Dermis microvascular lymphatic vessel endothelial cell (primary cell): ENCODE results near the gene ARL2. TPM values are rescaled to one million over a fixed set of nuclear protein-coding genes. Genes with fewer than 3 reads are reported as not detected.

Experiments used
- total RNA-seq: library from RNA; depleted of rRNA; stranded (reverse); fragments of >200 nt; gene quantifications from 2 replicates; pipeline ENCODE4 v1.2.1, GENCODE V29; 2014

Gene ARL2
- total RNA-seq, 1 donor from 2014 or later = 107 TPM

Other genes starting within 250 kb of the ARL2 start
- gene SF1, start 235.6 kb upstream of the ARL2 start, total RNA-seq = 44.4 and 76.6 TPM in 2 replicates
- gene MAP4K2, start 210.9 kb upstream of the ARL2 start, total RNA-seq = 34.4 and 50.7 TPM in 2 replicates
- 10.8 and 21.1 TPM in 2 replicates for gene MEN1, start 203.6 kb upstream of the ARL2 start, total RNA-seq
- gene CDC42BPG, start 169.5 kb upstream of the ARL2 start, total RNA-seq = 0.13 and 0.38 TPM in 2 replicates
- gene EHD1, start 135.5 kb upstream of the ARL2 start, total RNA-seq = 30.3 and 39.2 TPM in 2 replicates
- 7.2 and 13.5 TPM in 2 replicates for gene ATG2A, start 97.0 kb upstream of the ARL2 start, total RNA-seq
- gene PPP2R5B, start 89.5 kb upstream of the ARL2 start, total RNA-seq = 6.0 and 11.1 TPM in 2 replicates
- gene GPHA2, start 78.3 kb upstream of the ARL2 start, total RNA-seq = not detected in 2 replicates
- gene MAJIN, start 42.1 kb upstream of the ARL2 start, total RNA-seq = not detected in 2 replicates
- 0.39 and 0.63 TPM in 2 replicates for gene BATF2, start 17.2 kb upstream of the ARL2 start, total RNA-seq
- 7.7 and 10.1 TPM in 2 replicates for gene SNX15, start 13.3 kb downstream of the ARL2 start, total RNA-seq
- 7.6 and 8.5 TPM in 2 replicates for gene SAC3D1, start 27.1 kb downstream of the ARL2 start, total RNA-seq
- gene NAALADL1, start 44.4 kb downstream of the ARL2 start, total RNA-seq = 15.1 and 16.6 TPM in 2 replicates
- 3.9 and 7.6 TPM in 2 replicates for gene CDCA5, start 69.9 kb downstream of the ARL2 start, total RNA-seq
- 20.7 and 24.7 TPM in 2 replicates for gene ZFPL1, start 70.1 kb downstream of the ARL2 start, total RNA-seq
- 186 and 271 TPM in 2 replicates for gene VPS51, start 82.1 kb downstream of the ARL2 start, total RNA-seq
- 14.6 and 14.8 TPM in 2 replicates for gene TM7SF2, start 97.7 kb downstream of the ARL2 start, total RNA-seq
- gene ZNHIT2, start 103.5 kb downstream of the ARL2 start, total RNA-seq = 6.3 and 7.7 TPM in 2 replicates
- gene FAU, start 108.0 kb downstream of the ARL2 start, total RNA-seq = 211 and 383 TPM in 2 replicates
- 42.0 and 50.6 TPM in 2 replicates for gene MRPL49, start 108.2 kb downstream of the ARL2 start, total RNA-seq
- 5.6 and 15.4 TPM in 2 replicates for gene SYVN1, start 120.4 kb downstream of the ARL2 start, total RNA-seq
- gene SPDYC, start 156.1 kb downstream of the ARL2 start, total RNA-seq = not detected in 2 replicates
- gene CAPN1, start 167.8 kb downstream of the ARL2 start, total RNA-seq = 81.3 and 88.1 TPM in 2 replicates
- 4.7 and 5.7 TPM in 2 replicates for gene POLA2, start 247.8 kb downstream of the ARL2 start, total RNA-seq